K562 (cell line): Measurements from ENCODE around the gene CIAO3. TPM values are rescaled to one million over a fixed set of nuclear protein-coding genes. Genes with fewer than 3 reads are reported as not detected.
A peak's percentile ranks its signal among the peaks of the same experiment; 100 is the strongest.

ENCODE experiments used
- AFF4 ChIP-seq: sonication (generic); formaldehyde crosslinking; IDR thresholded peaks from 2 replicates; pipeline ENCODE4 v1.8.0; 2023; ENCODE audit warnings: mild to moderate bottlenecking, missing genetic modification reagents
- ATF4 ChIP-seq: fragments of 450-650 bp; formaldehyde crosslinking; IDR thresholded peaks from 2 replicates; pipeline ENCODE4 v1.4.0; 2022; ENCODE audit warnings: mild to moderate bottlenecking, moderate library complexity
- CHAMP1 ChIP-seq: fragments of 450-650 bp; IDR thresholded peaks from 2 replicates; pipeline ENCODE4 v1.6.1; 2016; ENCODE audit warnings: mild to moderate bottlenecking
- E2F6 ChIP-seq, 2 experiments: IDR thresholded peaks; 2 replicates each; pipeline ENCODE4 v1.6.1; 2011; ENCODE audit warnings: borderline replicate concordance in 1 of 2, control low read depth in 1 of 2, low read depth in 1 of 2, low read length in 1 of 2, mild to moderate bottlenecking in 1 of 2, mixed read lengths in 1 of 2, moderate library complexity in 1 of 2; ENCODE audit not compliant: insufficient read depth in 1 of 2, insufficient read length in 1 of 2, poor library complexity in 1 of 2, severe bottlenecking in 1 of 2; ENCODE audit errors: extremely low read depth in 1 of 2
- ETS1 ChIP-seq: conservative IDR thresholded peaks from 2 replicates; pipeline ENCODE4 v1.6.1; 2011; ENCODE audit warnings: low read depth, mild to moderate bottlenecking, low read length; ENCODE audit not compliant: control insufficient read depth
- NBN ChIP-seq: fragments of 450-650 bp; IDR thresholded peaks from 2 replicates; pipeline ENCODE4 v1.6.1; 2016; ENCODE audit warnings: low read depth, mild to moderate bottlenecking
- NCOA6 ChIP-seq: fragments of 450-650 bp; IDR thresholded peaks from 2 replicates; pipeline ENCODE4 v1.6.1; 2017; ENCODE audit warnings: mild to moderate bottlenecking
- POLR2A ChIP-seq: fragments of 450-650 bp; conservative IDR thresholded peaks from 2 replicates; pipeline ENCODE4 v1.6.1; 2016
- SFPQ ChIP-seq: fragments of 200-400 bp; formaldehyde crosslinking; IDR thresholded peaks from 2 replicates; pipeline ENCODE4 v1.6.1; 2017; ENCODE audit warnings: mild to moderate bottlenecking, low read depth, low read length, moderate library complexity
- SPI1 ChIP-seq: IDR thresholded peaks from 2 replicates; pipeline ENCODE4 v1.6.1; 2011; ENCODE audit warnings: low read depth, low read length, control low read depth, borderline replicate concordance
- SRF ChIP-seq, 2 experiments: fragments of 250-450, 450-650 bp in 1 of 2; sonication (Bioruptor Pico) in 1 of 2; sonication (generic) in 1 of 2; formaldehyde crosslinking; IDR thresholded peaks; 2 replicates each; pipeline versions ENCODE4 v1.5.0 to v1.5.1; 2020 to 2022; ENCODE audit warnings: mild to moderate bottlenecking in 1 of 2, missing genetic modification reagents in 1 of 2
- THRAP3 ChIP-seq: fragments of 450-650 bp; IDR thresholded peaks from 2 replicates; pipeline ENCODE4 v1.6.1; 2016; ENCODE audit warnings: mild to moderate bottlenecking, inconsistent platforms, borderline replicate concordance
- TSC22D4 ChIP-seq: fragments of 450-650 bp; IDR thresholded peaks from 2 replicates; pipeline ENCODE4 v1.6.1; 2016; ENCODE audit warnings: missing genetic modification characterization, missing biosample characterization, control low read depth
- polyA plus RNA-seq, 8 experiments: library from polyadenylated mRNA; depleted of rRNA in 4 of 8; stranded (reverse) in 5 of 8; unstranded in 3 of 8; fragments of >200 nt; fragmentation: Nextera tagmentation in 2 of 8; fragmentation: Illumina TruSeq in 1 of 8; extraction: Ambion mirVana in 2 of 8; extraction: Trizol in 1 of 8; gene quantifications; 2 replicates each; pipeline versions ENCODE4 v1.2.1 to v1.2.3, GENCODE V29; 2011 to 2014; ENCODE audit warnings: inconsistent platforms in 1 of 8, missing spikeins in 1 of 8
- total RNA-seq, 7 experiments: library from RNA; depleted of rRNA in 6 of 7; stranded (reverse); fragments of >200 nt in 6 of 7; fragmentation: Illumina TruSeq in 2 of 7; extraction: Trizol in 2 of 7; gene quantifications; 2 replicates each; pipeline versions ENCODE4 v1.2.1 to v1.2.3, GENCODE V29; 2011 to 2021; ENCODE audit warnings: low replicate concordance in 1 of 7

CIAO3 gene
- total and polyA plus RNA-seq, 9 of the 15 experiments (the other 6 are each of a cell fraction or from before 2014, with no cell fraction given), result 2.2 to 35.6 (median 18.7) TPM

- TF ChIP-seq CHAMP1 (no peak), ATF4 (CRISPR knock-in tag) (no peak), POLR2A (peak; percentile 47; the same call in 1 of the 2 replicates), SPI1 (no peak), AFF4 (CRISPR knock-in tag) (no peak), SRF (CRISPR knock-in tag; IDR thresholded peaks at IDR 0.05) (no peak), E2F6 (IDR thresholded peaks at IDR 0.05; ENCODE audit: borderline replicate concordance in 1 of 2, extremely low read depth in 1 of 2, insufficient read depth in 1 of 2, insufficient read length in 1 of 2, low read depth in 1 of 2, low read length in 1 of 2, poor library complexity in 1 of 2, severe bottlenecking in 1 of 2) (peak in 1 of 2 experiments; percentile 56), TSC22D4 (tag) (no peak), THRAP3 (no peak), NBN (no peak), NCOA6 (no peak), ETS1 (peak; percentile 14; the same call in 1 of the 2 replicates), SFPQ (no peak)
Measured at GRCh38 chr16:728890-729744, 11.7 kb downstream of the CIAO3 start (continued).
